NCI-H146 treated with DMSO at 0.1 percent for 48 hours (cell line): Measurements from ENCODE around the gene SLC25A13.

Source experiments
- DNase-seq: peaks from one replicate; lab custom pipeline; 2025; ENCODE audit not compliant: unreplicated experiment; lab: John Stamatoyannopoulos, UW

Gene SLC25A13

GRCh38 chr7:96244992-96245292 is 77.0 kb downstream of the SLC25A13 start:
- DNase-seq, result no peak

DNA sequence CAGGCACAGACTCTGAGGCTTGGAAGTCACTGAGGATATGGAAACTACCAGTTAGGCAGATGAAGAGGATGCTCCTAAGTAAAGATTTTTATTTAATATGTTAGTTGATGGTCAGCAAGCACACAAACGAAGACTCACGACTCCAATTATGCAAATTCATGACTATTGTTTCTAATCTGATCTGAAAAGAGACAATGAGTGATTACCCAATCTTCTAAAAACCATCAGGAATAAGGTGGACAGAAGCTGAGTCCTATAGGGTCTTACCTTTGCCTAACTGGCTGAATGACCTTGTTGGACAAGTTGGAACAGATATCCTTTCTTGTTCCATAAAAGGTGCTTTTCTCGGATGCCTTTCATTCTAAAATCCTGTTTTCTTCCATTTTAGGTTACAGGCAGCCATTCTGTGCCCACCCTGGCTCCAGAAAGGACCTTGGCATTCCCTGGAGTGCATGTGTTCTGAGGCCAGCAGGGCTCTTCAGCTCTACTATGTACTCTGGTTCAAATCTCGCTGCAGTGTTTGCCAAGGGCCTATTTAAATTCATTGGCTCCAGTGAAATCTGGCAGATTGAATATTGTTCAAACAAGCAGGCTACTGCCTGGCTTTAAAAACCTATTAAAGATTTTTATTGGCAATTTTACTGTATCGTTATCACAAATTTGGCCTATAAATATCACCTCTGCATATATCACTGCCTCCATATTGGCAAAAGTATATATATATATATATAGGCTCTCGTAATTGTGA is 77.5 kb downstream of the SLC25A13 start:
- no peak for DNase-seq

DNA sequence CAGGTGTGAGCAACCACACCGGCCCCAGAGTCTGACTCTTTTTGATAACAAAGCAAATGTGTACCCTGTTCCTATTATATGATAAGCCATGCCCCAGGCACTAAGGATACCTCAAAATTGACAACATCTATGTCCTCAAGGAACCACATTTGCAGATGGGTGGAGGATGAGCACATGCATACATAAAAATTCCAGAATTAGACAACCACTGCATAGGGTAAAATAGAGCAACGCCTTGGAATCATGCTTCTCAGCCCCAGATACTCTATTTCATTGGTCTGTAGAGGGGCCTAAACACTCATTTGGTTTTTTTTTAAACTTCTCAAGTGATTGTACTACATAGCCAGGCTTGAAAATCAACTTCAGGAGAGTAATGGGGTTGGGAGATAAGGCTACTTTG is 78.7 kb downstream of the SLC25A13 start:
- DNase-seq, result no peak

DNA sequence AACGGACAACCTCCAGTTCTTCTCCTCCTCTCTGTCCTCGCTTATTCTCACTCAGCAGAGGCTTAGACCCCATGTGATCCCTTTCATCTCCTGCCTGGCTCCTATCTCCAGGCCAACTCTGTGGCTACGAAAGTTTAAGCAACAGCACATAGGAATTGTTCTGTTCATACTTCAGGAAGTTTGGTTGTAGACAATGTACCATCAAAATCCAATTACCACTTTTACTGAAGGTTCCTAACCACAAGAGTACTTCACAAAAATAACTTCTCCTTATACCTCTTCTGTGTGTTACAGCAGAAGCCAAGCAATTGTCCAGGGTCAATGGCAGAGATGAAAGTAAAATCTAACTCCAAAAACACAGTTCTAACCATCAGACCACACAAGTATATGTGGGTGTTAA is 80.0 kb downstream of the SLC25A13 start:
- DNase-seq, result no peak

DNA sequence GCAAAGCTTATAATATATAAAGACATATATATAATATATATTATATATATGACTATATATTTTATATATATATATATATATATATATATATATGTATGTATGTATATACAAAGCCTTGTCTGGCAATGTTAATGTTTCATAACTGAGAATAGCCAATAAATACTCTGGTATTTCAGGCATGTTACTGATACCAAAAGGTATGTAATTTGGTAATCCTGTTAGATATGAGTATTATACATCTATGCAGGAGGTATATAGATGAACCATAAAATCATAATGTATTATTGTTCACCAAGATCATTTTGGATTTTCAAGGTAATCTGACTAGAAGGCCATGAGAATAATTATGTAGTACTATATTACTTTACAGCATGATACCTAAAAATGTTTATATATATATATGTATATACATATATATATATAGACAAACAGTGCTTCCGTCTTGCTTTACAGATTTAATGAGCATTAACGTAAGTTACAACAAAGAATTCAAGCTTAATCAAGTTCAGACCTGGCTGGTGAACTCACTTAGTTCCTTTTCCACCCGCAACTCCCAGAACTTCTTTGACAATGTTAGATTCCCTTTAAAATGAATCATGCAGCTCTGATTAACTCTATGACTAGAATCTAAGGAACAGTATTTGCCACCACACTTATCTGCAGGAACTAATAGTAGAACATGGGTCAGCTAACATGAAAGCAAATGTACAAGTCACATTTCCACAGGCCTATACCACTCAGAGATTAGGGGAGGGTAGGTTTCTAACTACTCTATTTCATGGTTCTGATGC is 82.7 kb downstream of the SLC25A13 start:
- DNase-seq, result no peak

DNA sequence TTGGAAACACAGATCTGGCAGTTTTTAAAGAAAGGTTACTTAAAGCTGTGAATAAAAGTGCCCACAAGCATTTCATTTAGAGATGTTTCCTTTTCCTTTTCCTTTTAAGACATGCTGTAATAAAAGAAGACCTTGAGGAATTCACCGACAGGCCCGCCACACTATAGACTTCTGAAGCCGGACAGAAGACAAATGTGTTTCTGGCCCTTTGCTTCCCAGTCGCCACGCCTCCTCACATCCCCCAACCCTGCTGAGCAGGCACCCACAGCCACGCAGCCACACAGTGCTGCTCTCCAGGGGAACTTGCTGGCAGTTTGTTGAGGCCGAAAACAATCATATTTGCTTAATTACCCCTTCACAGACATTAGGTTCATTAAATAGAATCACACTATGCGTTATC is 83.4 kb downstream of the SLC25A13 start:
- DNase-seq, result no peak

- no peak for DNase-seq
Observed at GRCh38 chr7:96237040-96237439, 84.9 kb downstream of the SLC25A13 start.

GRCh38 chr7:96236198-96237039 is 85.5 kb downstream of the SLC25A13 start:
- DNase-seq, result no peak

DNA sequence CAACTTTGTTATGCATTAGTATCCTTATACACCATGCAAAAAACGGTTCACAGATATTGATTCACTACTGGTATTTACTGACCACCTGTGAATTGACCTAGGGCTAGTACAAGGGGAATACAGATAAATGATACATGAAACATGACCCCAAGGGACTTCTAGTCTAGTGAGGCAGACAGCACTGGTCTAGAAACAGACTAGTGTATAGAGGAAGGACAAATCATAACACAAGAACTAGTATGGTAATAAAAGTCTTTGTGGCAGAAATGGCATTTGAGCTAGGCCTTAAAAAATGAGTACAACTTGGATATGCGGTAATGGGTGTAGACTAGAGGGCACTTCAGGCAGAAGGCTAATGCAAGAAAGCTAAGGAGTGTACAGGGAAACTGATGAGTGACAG is 86.6 kb downstream of the SLC25A13 start:
- peak; percentile 8 for DNase-seq

DNA sequence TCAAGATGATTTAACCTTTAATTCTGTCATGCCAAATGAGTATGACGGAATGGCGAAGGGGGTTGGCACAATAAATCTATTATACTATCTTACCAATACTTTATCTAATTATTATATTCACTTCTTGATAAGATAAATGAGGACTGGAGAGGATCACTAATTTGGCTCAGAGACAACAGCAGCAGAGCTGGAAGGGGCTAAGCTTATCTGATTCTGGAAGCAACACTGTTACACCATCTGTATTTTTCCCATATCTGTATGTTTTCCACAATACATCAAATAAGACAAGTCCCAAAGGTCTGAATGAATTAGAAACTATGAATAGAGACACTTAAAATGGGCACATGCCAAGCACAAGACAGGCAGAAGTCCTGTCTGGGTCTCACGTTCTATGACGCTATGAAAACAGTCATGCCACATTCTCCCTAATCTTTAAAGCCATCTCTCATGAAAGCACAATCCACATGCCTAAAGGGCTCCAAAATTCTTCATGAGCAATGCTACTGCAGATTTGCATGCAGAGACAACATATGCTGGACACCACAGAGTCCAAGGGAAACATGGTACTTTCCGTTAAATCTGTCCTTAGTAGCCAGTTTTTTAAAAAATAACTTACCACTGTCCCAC is 88.3 kb downstream of the SLC25A13 start:
- DNase-seq, result no peak

DNA sequence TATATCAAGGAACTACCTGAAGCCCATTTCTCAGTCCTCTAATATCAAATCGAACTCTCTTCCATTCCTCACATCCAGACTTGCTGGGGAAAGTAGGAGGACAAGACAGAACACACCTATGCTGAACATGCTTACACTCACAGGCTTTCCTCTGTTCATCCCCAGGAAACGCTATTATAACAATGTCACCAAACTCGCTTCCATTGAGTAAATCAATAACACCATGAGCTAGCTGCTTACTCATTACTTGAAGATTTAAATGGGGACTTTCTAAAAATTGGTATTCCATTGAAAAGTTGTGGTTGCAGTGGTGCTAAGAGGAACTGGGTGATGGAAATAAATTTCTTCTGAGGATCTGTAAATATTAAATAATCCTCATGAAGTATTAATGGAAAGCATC is 88.8 kb downstream of the SLC25A13 start:
- DNase-seq, result no peak

DNA sequence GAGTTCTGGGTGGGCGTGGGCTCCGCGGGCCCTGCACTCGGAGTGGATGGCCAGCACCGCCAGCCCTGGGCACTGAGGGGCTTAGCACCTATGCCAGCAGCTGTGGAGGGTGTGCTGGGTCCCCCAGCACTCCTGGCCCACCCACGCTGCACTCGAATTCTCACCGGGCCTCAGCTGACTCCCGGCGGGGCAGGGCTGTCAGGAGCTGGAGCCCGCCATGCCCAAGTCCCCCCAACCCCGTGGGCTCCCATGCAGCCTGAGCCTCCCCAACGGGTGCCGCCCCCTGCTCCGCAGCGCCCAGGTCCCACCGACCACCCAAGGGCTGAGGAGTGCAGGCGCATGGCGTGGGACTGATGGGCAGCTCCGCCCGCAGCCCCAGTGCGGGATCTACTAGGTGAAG is 93.1 kb downstream of the SLC25A13 start:
- DNase-seq, result no peak

- no peak for DNase-seq
Observed at GRCh38 chr7:96225251-96225650, 96.6 kb downstream of the SLC25A13 start.

DNA sequence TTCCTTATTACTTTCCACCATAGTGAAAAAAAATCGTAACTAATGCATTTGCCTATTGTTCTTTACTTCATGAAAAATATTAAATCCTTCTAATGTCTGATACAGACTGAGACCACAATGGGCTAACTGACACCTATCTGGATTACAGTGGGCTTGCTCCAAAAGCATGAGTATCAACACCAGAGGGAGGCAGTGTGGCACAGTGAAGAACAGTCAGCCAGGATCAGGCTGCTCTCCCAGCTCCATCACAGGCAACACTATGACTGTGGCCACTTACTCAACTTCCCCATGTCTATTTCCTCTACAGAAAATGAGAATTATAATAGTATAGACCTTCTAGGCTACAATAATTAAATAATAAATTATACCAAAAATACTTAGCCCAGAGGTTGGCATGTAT is 97.2 kb downstream of the SLC25A13 start:
- peak; percentile 6 for DNase-seq

GRCh38 chr7:96224073-96224472 is 97.8 kb downstream of the SLC25A13 start:
- no peak for DNase-seq

- DNase-seq, result no peak
Observed at GRCh38 chr7:96221888-96222287, 100.0 kb downstream of the SLC25A13 start.

- no peak for DNase-seq
Observed at GRCh38 chr7:96219378-96220130, 102.3 kb downstream of the SLC25A13 start.

- no peak for DNase-seq
Observed at GRCh38 chr7:96218664-96219243, 103.1 kb downstream of the SLC25A13 start.

DNA sequence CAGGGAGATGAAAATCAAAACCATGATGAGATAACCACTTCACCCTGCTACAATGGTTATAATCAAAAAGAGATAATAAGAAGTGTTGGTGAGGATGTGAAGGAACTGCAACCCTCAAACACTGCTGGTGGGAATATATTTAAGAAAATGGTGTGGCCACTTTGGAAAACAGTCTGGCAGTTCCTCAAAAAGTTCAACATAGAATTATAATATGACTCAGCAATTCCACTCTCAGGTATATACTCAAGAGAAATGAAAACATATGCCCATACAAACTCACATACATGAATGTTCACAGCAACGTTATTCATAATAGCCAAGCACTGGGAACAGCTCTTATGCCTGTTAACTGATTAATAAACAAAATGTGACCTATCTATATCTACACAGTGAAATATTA is 104.8 kb downstream of the SLC25A13 start:
- no peak for DNase-seq

DNA sequence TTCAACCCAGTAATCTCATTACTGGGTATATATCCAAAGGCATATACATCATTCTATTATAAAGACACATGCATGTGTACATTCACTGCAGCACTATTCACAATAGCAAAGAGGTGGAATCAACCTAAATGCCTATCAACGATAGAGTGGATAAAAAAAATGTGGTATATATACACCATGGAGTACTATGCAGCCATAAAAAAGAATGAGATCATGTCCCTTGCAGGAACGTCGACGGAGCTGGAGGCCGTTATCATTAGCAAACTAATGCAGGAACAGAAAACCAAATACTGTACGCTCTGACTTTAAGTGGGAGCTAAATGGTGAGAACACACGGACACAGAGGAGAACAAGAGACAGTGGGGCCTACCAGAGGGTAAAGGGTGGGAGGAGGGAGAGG is 105.5 kb downstream of the SLC25A13 start:
- DNase-seq, result no peak
